ENCODE data around the gene KIR3DL1. TPM values are rescaled to one million over a fixed set of nuclear protein-coding genes. Genes with fewer than 3 reads are reported as not detected.

Gene KIR3DL1
- total and polyA plus RNA-seq, 8 donors: not detected

DNA sequence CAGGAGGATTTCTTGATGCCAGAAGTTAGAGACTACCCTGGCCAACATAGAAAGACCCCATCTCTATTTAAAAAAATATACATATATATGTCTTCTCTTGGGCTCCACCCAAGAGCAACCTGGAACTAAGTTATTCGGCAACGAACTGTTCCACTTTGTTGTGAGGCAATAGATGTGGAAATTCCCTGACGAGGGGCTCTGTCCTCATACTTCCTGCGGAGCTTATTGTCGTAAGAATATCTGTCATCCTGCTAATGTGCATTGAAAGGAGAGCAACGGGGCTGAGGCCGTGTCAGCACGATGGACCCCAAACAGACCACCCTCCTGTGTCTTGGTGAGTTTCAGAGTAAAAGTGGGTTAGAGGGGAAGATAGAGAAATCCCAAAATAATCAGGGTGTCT lies 57.7 kb downstream of the KIR3DL1 start, which contains the start of gene FCAR:
TSS of gene FCAR (plus strand) at position 246 of the 400 bp plus-strand sequence. CDS start at position 301, 55 bp downstream.
- TF ChIP-seq, protein P1, sequence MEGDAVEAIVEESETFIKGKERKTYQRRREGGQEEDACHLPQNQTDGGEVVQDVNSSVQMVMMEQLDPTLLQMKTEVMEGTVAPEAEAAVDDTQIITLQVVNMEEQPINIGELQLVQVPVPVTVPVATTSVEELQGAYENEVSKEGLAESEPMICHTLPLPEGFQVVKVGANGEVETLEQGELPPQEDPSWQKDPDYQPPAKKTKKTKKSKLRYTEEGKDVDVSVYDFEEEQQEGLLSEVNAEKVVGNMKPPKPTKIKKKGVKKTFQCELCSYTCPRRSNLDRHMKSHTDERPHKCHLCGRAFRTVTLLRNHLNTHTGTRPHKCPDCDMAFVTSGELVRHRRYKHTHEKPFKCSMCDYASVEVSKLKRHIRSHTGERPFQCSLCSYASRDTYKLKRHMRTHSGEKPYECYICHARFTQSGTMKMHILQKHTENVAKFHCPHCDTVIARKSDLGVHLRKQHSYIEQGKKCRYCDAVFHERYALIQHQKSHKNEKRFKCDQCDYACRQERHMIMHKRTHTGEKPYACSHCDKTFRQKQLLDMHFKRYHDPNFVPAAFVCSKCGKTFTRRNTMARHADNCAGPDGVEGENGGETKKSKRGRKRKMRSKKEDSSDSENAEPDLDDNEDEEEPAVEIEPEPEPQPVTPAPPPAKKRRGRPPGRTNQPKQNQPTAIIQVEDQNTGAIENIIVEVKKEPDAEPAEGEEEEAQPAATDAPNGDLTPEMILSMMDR (IDR thresholded peaks at IDR 0.05): no peak
- intact Hi-C loops (cut with DNase I): no loop called here
- H3K4me3 ChIP-seq: no peak within 1 kb of the TSS
- FAIRE-seq (no peak), DNase-seq (no peak), ATAC-seq (no peak)
- H3K27me3 ChIP-seq: no peaks in the 10 kb centered on the region
- no peak within 1 kb of the TSS for H3K27ac ChIP-seq
- no peaks in the 10 kb centered on the region for H3K36me3 ChIP-seq
- 50 to 64% methylated on average over 8 of the region's 8 CpGs for WGBS, 2 donors
- H3K4me1 ChIP-seq: no peaks in the 10 kb centered on the region
- H3K9me3 ChIP-seq: no peaks in the 10 kb centered on the region

DNA sequence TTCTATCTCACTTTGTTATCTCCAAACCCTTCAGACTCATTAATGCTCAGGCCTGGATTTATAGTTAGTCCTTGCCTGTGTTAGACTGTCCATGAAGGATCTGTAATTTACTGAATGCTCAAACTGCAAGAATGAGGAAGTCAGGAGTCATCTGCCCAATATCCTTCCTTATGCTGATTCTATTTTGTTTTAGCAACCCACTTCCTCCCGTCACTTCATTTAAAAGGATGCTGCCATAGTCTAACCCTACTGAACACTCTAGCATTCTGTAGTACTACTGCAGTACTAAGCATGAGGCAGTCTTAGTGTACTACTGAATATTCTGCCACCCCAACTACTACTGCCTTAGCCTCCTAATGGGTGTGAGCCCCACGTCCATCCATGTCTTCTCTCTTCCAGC lies 59.2 kb downstream of the KIR3DL1 start:
- no peak overlapping the region for H3K27ac ChIP-seq
- no peak for DNase-seq
- no peaks in the 10 kb centered on the region for H3K27me3 ChIP-seq
- H3K4me3 ChIP-seq: no peak overlapping the region
- ATAC-seq: peak in 2 of 4 donors; percentile 38 to 57
- 38 to 55% methylated on average over 2 of the region's 2 CpGs for WGBS, 2 donors
- H3K4me1 ChIP-seq: no peaks in the 10 kb centered on the region
- no peak for FAIRE-seq
- H3K9me3 ChIP-seq: no peaks in the 10 kb centered on the region
- no peaks in the 10 kb centered on the region for H3K36me3 ChIP-seq
- TF ChIP-seq, protein P1 (IDR thresholded peaks at IDR 0.05): no peak
- intact Hi-C loops (cut with DNase I): no loop called here

DNA sequence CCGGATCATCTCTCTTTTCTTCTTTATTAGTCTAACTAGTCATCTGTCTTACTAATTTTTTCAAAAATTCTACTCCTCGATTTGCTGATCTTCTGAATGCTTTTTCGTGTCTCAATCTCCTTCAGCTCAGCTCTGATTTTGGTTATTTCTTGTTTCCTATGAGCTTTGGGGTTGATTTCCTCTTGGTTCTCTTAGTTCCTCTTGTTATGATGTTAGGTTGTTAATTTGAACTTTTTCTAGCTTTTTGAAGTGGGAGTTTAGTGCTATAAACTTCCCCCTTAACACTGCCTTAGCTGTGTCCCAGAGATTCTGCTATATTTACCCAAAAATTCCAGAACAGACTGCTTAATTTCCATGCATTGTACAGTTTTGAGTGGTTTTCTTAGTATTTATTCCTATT lies 61.2 kb downstream of the KIR3DL1 start:
- H3K27me3 ChIP-seq: no peaks in the 10 kb centered on the region
- intact Hi-C loops (cut with DNase I): no loop called here
- H3K36me3 ChIP-seq: no peaks in the 10 kb centered on the region
- ATAC-seq (no peak), FAIRE-seq (no peak), DNase-seq (no peak)
- H3K4me1 ChIP-seq: no peaks in the 10 kb centered on the region
- no peak overlapping the region for H3K4me3 ChIP-seq
- H3K9me3 ChIP-seq: no peaks in the 10 kb centered on the region
- TF ChIP-seq, protein P1 (IDR thresholded peaks at IDR 0.05): no peak
- WGBS, 2 donors: 33 to 52% methylated on average over 3 of the region's 3 CpGs
- H3K27ac ChIP-seq: no peak overlapping the region

Other genes starting within 250 kb of the KIR3DL1 start
- 1 to 10 TPM in 3 of 6 donors, under 1 TPM in 3; 0.19 to 4.2 (median 0.89) TPM for gene LILRA2, start 242.7 kb upstream of the KIR3DL1 start, total RNA-seq
- gene LILRA2, start 242.7 kb upstream of the KIR3DL1 start, polyA plus RNA-seq: under 1 TPM; 0.42 to 0.47 TPM
- gene LILRA1, start 222.8 kb upstream of the KIR3DL1 start, total RNA-seq: 1 to 10 TPM in 1 of 6 donors, under 1 TPM in 4, not detected in 1; 0.08 to 1.5 (median 0.69) TPM
- under 1 TPM; 0.19 to 0.23 TPM for gene LILRA1, start 222.8 kb upstream of the KIR3DL1 start, polyA plus RNA-seq
- 1 to 10 TPM in 3 of 6 donors, under 1 TPM in 3; 0.51 to 8.8 (median 1.3) TPM for gene LILRB1, start 186.0 kb upstream of the KIR3DL1 start, total RNA-seq
- gene LILRB1, start 186.0 kb upstream of the KIR3DL1 start, polyA plus RNA-seq: under 1 TPM; 0.56 to 0.57 TPM
- gene LILRB4, start 153.5 kb upstream of the KIR3DL1 start, total RNA-seq: 10 to 100 TPM in 1 of 6 donors, 1 to 10 TPM in 2, under 1 TPM in 3; 0.28 to 11.1 (median 1.1) TPM
- gene LILRB4, start 153.5 kb upstream of the KIR3DL1 start, polyA plus RNA-seq: 1 to 10 TPM in 1 of 2 donors, under 1 TPM in 1; 0.80 to 1.2 TPM
- not detected for gene KIR3DL3, start 92.0 kb upstream of the KIR3DL1 start, total RNA-seq
- not detected for gene KIR3DL3, start 92.0 kb upstream of the KIR3DL1 start, polyA plus RNA-seq
- not detected for gene KIR2DL3, start 78.0 kb upstream of the KIR3DL1 start, total RNA-seq
- gene KIR2DL3, start 78.0 kb upstream of the KIR3DL1 start, polyA plus RNA-seq: not detected
- not detected for gene KIR2DL1, start 46.7 kb upstream of the KIR3DL1 start, total RNA-seq
- not detected for gene KIR2DL1, start 46.7 kb upstream of the KIR3DL1 start, polyA plus RNA-seq
- under 1 TPM in 1 of 6 donors, not detected in 5; 0.12 TPM for gene KIR2DL4, start 12.9 kb upstream of the KIR3DL1 start, total RNA-seq
- not detected for gene KIR2DL4, start 12.9 kb upstream of the KIR3DL1 start, polyA plus RNA-seq
- not detected for gene KIR2DS4, start 16.2 kb downstream of the KIR3DL1 start, total RNA-seq
- not detected for gene KIR2DS4, start 16.2 kb downstream of the KIR3DL1 start, polyA plus RNA-seq
- gene KIR3DL2, start 34.0 kb downstream of the KIR3DL1 start, total RNA-seq: not detected
- not detected for gene KIR3DL2, start 34.0 kb downstream of the KIR3DL1 start, polyA plus RNA-seq
- gene FCAR, start 57.8 kb downstream of the KIR3DL1 start, total RNA-seq: under 1 TPM in 2 of 6 donors, not detected in 4; 0.29 to 0.64 TPM
- gene FCAR, start 57.8 kb downstream of the KIR3DL1 start, polyA plus RNA-seq: under 1 TPM in 1 of 2 donors, not detected in 1; 0.07 TPM
- gene NCR1, start 89.7 kb downstream of the KIR3DL1 start, total RNA-seq: under 1 TPM in 1 of 6 donors, not detected in 5; 0.31 TPM
- not detected for gene NCR1, start 89.7 kb downstream of the KIR3DL1 start, polyA plus RNA-seq
- gene NLRP7, start 131.1 kb downstream of the KIR3DL1 start, total RNA-seq: under 1 TPM in 1 of 6 donors, not detected in 5; 0.06 TPM
- not detected for gene NLRP7, start 131.1 kb downstream of the KIR3DL1 start, polyA plus RNA-seq
- 1 to 10 TPM; 1.6 to 7.3 (median 4.4) TPM for gene NLRP2, start 149.9 kb downstream of the KIR3DL1 start, total RNA-seq
- 10 to 100 TPM in 1 of 2 donors, under 1 TPM in 1; 0.34 to 17.5 TPM for gene NLRP2, start 149.9 kb downstream of the KIR3DL1 start, polyA plus RNA-seq
- under 1 TPM in 5 of 6 donors, not detected in 1; 0.09 to 0.25 (median 0.24) TPM for gene GP6, start 221.8 kb downstream of the KIR3DL1 start, total RNA-seq
- under 1 TPM in 1 of 2 donors, not detected in 1; 0.31 TPM for gene GP6, start 221.8 kb downstream of the KIR3DL1 start, polyA plus RNA-seq
- 10 to 100 TPM; 10.9 to 27.1 (median 14.2) TPM for gene RDH13, start 246.7 kb downstream of the KIR3DL1 start, total RNA-seq
- gene RDH13, start 246.7 kb downstream of the KIR3DL1 start, polyA plus RNA-seq: 10 to 100 TPM; 22.0 to 26.6 TPM

Measured in pancreas (tissue), 10 donors.